Calu3 (cell line): ENCODE measurements around the gene ASTN2. TPM values are rescaled to one million over a fixed set of nuclear protein-coding genes. Genes with fewer than 3 reads are reported as not detected.

Experiments used
- BruUV-seq: library from RNA; stranded (reverse); fragments of 400-500 nt; replicated peaks from 2 replicates; lab custom pipeline; 2021; lab: Mats Ljungman, UMichigan
- CTCF ChIA-PET: fragments of 300-600 bp; sonication (Branson Sonifier 250); formaldehyde crosslinking; loops from one replicate; lab custom pipeline; 2022; ENCODE audit warnings: antibody characterized with exemption; lab: Charles Lee
- DNase-seq: peaks from one replicate; pipeline ENCODE4 v3.0.0; 2022
- H3K27ac Mint-ChIP-seq: one replicate; pipeline ENCODE4 v1.8.0; 2022; ENCODE audit warnings: mixed read lengths; ENCODE audit not compliant: unreplicated experiment
- H3K27me3 Mint-ChIP-seq: one replicate; pipeline ENCODE4 v1.8.0; 2022; ENCODE audit warnings: mixed read lengths; ENCODE audit not compliant: unreplicated experiment
- H3K36me3 Mint-ChIP-seq: one replicate; pipeline ENCODE4 v1.8.0; 2022; ENCODE audit warnings: mild to moderate bottlenecking, moderate library complexity, mixed read lengths; ENCODE audit not compliant: insufficient read depth, unreplicated experiment
- H3K4me1 Mint-ChIP-seq: one replicate; pipeline ENCODE4 v1.8.0; 2022; ENCODE audit warnings: mild to moderate bottlenecking, low read depth, mixed read lengths; ENCODE audit not compliant: unreplicated experiment
- H3K4me3 Mint-ChIP-seq: one replicate; pipeline ENCODE4 v1.8.0; 2022; ENCODE audit warnings: mild to moderate bottlenecking, low read depth, moderate library complexity, mixed read lengths; ENCODE audit not compliant: unreplicated experiment
- H3K9me3 Mint-ChIP-seq: one replicate; pipeline ENCODE4 v1.8.0; 2022; ENCODE audit warnings: low read depth, mixed read lengths; ENCODE audit not compliant: unreplicated experiment
- intact Hi-C: fragments of 100-400 bp; cut with micrococcal nuclease; formaldehyde crosslinking; loops from one replicate; pipeline ENCODE4 v1.10.0; 2022; ENCODE audit not compliant: unreplicated experiment
- total RNA-seq: library from RNA; stranded (reverse); gene quantifications from 2 replicates; pipeline ENCODE4 v1.2.3, GENCODE V29; 2022
- TF ChIP-seq, protein P1 (sequence below): fragments of 200-600 bp; IDR thresholded peaks from one replicate; pipeline ENCODE4 v1.8.0; 2022; ENCODE audit warnings: antibody characterized with exemption; ENCODE audit not compliant: unreplicated experiment

ASTN2 gene
- total RNA-seq, 1 experiment from 2014 or later = 1.7 TPM

DNA sequence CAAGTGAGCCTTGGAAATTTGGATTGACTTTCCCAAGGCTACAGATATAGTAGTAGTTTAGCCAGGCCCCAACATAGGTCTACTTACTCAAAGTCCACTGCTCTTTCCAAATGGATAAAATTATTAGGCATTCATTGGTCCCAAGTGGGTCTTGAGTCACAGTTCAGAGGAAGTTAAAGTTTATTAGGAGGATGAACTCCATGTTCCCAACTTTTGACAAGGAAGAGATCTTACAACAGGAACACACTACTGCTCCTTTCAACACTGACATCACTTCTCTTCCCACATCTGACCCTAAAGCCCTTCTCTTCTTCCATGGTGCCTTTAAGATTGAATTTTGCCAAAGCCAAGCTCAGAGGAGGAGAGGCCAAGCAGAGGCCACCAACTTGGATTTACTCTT lies 962.2 kb downstream of the ASTN2 start:
- CTCF ChIA-PET = no interaction called here
- Mint-ChIP-seq H3K36me3 (no peaks in the 10 kb centered on the region), H3K9me3 (no peaks in the 10 kb centered on the region), H3K27me3 (no peaks in the 10 kb centered on the region), H3K4me1 (no peaks in the 10 kb centered on the region), H3K27ac (no peak overlapping the region), H3K4me3 (no peak overlapping the region)
- no TSS peak for BruUV-seq
- no peak for DNase-seq
- intact Hi-C loops = no loop called here
- TF ChIP-seq, protein P1, sequence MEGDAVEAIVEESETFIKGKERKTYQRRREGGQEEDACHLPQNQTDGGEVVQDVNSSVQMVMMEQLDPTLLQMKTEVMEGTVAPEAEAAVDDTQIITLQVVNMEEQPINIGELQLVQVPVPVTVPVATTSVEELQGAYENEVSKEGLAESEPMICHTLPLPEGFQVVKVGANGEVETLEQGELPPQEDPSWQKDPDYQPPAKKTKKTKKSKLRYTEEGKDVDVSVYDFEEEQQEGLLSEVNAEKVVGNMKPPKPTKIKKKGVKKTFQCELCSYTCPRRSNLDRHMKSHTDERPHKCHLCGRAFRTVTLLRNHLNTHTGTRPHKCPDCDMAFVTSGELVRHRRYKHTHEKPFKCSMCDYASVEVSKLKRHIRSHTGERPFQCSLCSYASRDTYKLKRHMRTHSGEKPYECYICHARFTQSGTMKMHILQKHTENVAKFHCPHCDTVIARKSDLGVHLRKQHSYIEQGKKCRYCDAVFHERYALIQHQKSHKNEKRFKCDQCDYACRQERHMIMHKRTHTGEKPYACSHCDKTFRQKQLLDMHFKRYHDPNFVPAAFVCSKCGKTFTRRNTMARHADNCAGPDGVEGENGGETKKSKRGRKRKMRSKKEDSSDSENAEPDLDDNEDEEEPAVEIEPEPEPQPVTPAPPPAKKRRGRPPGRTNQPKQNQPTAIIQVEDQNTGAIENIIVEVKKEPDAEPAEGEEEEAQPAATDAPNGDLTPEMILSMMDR = no peak

DNA sequence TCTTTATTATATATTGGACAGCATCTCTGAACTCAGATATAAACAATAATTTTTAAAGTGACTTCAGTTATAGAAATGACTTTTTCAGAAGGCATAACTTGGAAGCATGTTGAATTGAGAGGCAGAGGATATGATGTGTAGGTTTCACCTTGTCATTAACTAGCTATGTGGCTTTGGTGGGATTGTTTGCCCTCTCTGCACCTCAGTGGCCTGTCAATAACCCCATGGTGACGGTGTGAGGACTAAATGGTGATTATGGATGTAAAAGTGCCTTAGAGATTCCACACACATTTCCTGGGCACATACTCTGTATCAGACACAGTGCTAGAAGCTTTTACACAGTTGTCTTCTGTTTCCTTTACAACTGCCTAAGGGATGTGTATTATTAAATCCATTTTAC lies 962.6 kb downstream of the ASTN2 start:
- no peaks in the 10 kb centered on the region for H3K4me1 Mint-ChIP-seq
- H3K36me3 Mint-ChIP-seq = no peaks in the 10 kb centered on the region

DNA sequence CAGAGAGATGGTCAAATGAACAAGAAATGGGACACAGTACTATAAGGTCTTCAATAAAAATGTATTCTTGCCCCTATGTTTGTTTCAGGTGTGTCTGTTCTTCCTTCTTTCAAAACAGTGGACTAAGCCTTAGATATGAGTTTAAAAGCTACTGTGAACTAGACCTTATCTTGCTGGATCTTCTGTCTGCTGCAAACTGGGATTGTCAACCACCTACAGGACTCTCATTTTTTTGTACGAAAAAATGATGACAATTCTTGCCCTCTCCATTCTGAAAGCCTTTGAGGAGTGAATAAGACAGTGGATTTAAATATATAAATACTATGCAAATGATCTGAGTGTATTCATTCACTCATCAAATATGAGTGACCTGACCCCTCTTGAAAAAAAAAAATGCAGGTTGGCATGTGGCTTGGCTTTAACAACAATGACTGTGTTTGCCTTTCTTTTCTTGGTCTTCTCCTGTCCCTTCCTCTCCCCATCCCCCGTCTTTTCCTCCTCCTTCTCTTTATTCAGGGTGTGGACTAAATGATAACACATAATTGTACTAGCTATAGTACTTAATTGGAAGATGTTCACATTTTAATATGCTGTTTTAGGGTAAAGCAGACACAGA lies 963.2 kb downstream of the ASTN2 start:
- BruUV-seq = no TSS peak
- H3K9me3 Mint-ChIP-seq = peaks cover 5% of the 10 kb centered on the region
- no peak overlapping the region for H3K4me3 Mint-ChIP-seq
- H3K27me3 Mint-ChIP-seq = no peaks in the 10 kb centered on the region
- intact Hi-C loops = no loop called here
- TF ChIP-seq, protein P1 = no peak
- no peaks in the 10 kb centered on the region for H3K36me3 Mint-ChIP-seq
- DNase-seq = no peak
- CTCF ChIA-PET = interaction anchor here (0.6 kb wide), 1 partner anchor 39 kb away, joined by 5 read pairs; no protein-coding TSS in a partner anchor
- no peak overlapping the region for H3K27ac Mint-ChIP-seq
- H3K4me1 Mint-ChIP-seq = no peaks in the 10 kb centered on the region

More for the DNA sequence above, 962.6 kb downstream of the ASTN2 start:
- Mint-ChIP-seq H3K4me3 (no peak overlapping the region), H3K27me3 (no peaks in the 10 kb centered on the region), H3K9me3 (peaks cover 1% of the 10 kb centered on the region), H3K27ac (no peak overlapping the region)
- BruUV-seq = no TSS peak
- CTCF ChIA-PET = no interaction called here
- intact Hi-C loops = no loop called here
- TF ChIP-seq, protein P1 = no peak
- DNase-seq = no peak

DNA sequence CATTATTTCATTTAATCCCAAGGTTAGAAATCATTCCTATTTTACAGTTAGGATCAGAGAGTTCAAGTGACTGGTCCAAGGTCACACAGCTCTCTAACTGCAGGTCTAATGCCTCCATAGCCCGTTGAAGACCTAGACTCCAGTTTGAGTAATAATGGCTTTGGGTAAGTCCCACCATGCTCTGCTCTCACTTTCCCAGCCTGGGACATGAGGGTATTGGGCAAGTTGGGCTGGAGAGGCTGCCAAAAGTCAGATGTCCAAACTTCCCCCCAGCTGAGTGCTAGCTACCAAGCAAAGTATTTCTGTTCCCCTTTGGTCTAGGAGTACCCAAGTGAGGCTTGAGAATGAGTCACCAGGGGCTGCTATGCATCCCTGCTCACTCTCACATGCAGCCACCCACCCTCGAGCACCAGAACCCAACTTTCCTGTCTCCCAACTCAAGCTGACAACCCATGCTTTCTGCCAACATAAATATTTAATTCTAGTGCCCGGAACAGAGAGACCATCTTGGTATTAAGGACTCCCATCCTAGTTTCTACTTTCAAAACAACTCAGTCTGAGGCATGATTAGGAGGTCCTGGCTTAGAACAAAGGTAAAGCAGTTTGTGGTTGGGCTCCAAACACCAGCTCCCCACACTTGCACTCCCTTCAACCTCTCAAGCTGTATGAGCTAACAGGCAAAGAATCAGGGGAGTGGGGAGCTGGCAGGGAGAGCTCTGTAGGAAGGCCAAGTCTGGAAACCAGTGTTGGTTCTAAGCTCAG lies 964.3 kb downstream of the ASTN2 start:
- Mint-ChIP-seq H3K27ac (no peak overlapping the region), H3K4me1 (no peaks in the 10 kb centered on the region), H3K9me3 (peaks cover 5% of the 10 kb centered on the region), H3K27me3 (no peaks in the 10 kb centered on the region), H3K36me3 (no peaks in the 10 kb centered on the region), H3K4me3 (no peak overlapping the region)
- TF ChIP-seq, protein P1 = no peak
- DNase-seq = no peak
- intact Hi-C loops = no loop called here
- CTCF ChIA-PET = no interaction called here
- no TSS peak for BruUV-seq
